GM21526 (cell line): Measurements from ENCODE around the gene ZNF324.
"Not testable (repeated sequence)": the region's sequence is repeated elsewhere in the genome, so short reads cannot be mapped to it uniquely, and the experiment has no call there.

ENCODE experiments used
- ATAC-seq: cut with Tn5 transposase; IDR thresholded peaks from one replicate; pipeline ENCODE4 v1.9.1; 2021; ENCODE audit warnings: moderate library complexity; ENCODE audit not compliant: unreplicated experiment, low FRiP score

Gene ZNF324

GRCh38 chr19:58498316-58499020 is 31.6 kb downstream of the ZNF324 start:
- ATAC-seq, result no peak

- ATAC-seq, result peak; percentile 79
Observed at GRCh38 chr19:58499021-58499927, 32.4 kb downstream of the ZNF324 start.

- no peak for ATAC-seq
Observed at GRCh38 chr19:58500242-58500641, 33.4 kb downstream of the ZNF324 start.

- ATAC-seq, result not testable (repeated sequence)
Observed at GRCh38 chr19:58507602-58508223, 40.8 kb downstream of the ZNF324 start.

GRCh38 chr19:58509731-58510083 is 42.8 kb downstream of the ZNF324 start:
- no peak for ATAC-seq

GRCh38 chr19:58510084-58510862 is 43.4 kb downstream of the ZNF324 start:
- ATAC-seq, result no peak

GRCh38 chr19:58511353-58512208 is 44.7 kb downstream of the ZNF324 start, which contains the start of gene SLC27A5:
TSS of gene SLC27A5 (minus strand) at chr19:58511992. CDS start at chr19:58511955, 37 bp downstream.
- no peak for ATAC-seq

- ATAC-seq, result no peak
Observed at GRCh38 chr19:58513213-58513693, 46.4 kb downstream of the ZNF324 start.

- peak; percentile 52 for ATAC-seq
Observed at GRCh38 chr19:58513694-58514563, 47.0 kb downstream of the ZNF324 start.

GRCh38 chr19:58514564-58515022 is 47.7 kb downstream of the ZNF324 start:
- ATAC-seq, result no peak

- ATAC-seq, result no peak
Observed at GRCh38 chr19:58515259-58515658, 48.4 kb downstream of the ZNF324 start.

- ATAC-seq, result no peak
Observed at GRCh38 chr19:58516246-58516836, 49.5 kb downstream of the ZNF324 start.

- no peak for ATAC-seq
Observed at GRCh38 chr19:58516964-58517833, 50.3 kb downstream of the ZNF324 start.

GRCh38 chr19:58518256-58519086 is 51.6 kb downstream of the ZNF324 start:
- ATAC-seq, result no peak

GRCh38 chr19:58519087-58519354 is 52.1 kb downstream of the ZNF324 start:
- no peak for ATAC-seq
